ENCODE data around the gene MCIDAS.

The MCIDAS gene

DNA sequence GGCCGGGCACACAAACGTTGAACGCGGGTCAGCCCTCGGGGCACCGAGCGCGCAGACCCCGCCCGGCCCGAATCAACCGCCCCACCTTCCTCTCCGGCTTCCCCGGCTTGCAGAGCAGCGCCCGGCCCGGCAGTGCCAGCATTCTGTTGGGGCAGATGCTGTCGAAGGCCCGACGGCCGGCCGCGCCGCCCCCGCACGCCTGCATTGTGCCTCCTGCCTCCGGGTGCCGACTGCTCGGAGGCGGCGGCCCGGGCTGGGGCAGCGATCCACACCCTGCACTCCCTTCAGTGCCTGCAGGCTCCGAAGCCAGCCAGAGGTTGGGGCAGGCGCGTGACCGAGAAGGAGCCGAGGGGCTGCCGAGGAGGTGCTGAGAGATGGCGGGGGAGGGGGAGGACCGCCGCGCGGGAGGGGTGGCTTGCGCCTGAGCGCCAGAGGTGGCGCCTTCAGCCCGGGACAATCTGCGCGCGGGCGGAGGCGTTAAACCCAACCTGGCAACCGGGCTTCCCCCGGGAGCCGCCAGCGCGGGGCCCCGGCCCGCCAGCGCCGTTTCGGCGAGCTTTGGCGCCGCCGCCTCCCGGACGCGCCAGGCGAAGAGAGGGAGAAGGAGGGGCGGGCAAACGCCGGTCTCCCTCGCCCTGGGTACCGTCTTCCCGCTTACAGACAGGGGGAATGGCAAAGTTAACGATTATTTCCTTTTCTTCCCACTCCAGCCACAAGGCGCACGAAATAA lies at the start of gene MCIDAS:
MCIDAS (minus strand) TSS at position 382 of the 730 bp plus-strand sequence; CDS start at position 205, 177 bp downstream.
- peak; percentile 65 for DNase-seq

DNA sequence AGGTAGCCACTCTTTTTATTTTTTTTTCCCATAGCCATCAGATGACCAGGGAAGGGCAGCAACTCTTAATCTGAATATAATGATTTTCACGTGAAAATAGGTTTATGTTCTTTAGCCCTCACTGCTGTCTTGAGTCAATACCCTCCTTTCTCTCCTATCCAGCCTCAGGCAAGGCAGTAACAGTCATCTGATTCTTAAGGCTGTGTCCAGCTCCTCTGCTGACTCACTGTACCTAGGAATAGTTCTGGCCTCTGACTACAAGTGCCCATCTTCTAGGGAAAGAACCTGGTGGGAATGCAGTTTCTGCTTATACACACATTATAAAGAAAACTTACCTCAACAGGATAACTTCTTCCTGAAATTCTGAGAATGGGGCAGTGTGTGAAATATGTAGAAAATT lies 49.7 kb upstream of the MCIDAS start:
- no peak for DNase-seq

DNA sequence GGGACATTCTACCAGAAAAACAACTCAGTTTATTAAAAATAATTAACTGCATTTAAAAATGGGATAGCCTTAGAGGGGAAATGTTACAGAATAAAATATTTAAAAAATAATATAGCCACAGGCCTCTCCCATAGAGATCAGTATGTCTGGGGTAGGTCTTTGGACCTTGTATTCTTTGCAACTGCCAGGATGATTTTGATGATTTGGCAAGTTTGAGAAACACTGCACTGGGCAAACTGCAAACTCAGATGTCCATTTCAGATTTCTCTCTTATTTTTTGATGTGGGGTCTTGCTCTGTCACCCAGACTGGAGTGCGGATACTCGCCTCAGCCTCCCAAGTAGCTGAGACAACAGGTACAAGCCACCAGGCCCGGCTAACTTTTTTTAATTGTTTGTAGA lies 31.2 kb upstream of the MCIDAS start:
- no peak for DNase-seq

DNA sequence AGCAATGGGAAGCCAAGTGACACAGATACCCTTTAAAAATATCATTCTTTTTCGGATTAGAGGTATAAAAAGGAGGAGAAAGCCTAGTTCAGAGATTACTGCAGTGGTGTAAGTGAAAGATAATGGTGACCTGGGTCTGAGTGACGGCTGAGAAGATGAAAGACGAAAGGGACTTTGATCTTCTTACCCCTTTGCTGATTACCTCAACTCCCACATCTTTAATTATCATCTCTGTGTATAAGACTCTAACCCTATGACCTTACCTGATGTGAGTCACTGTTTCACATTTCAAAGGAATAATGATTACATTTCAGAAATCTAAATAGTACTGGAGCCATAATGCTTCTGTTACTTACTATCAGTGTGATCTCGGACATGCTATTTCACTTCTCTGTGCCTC lies 27.7 kb upstream of the MCIDAS start:
- DNase-seq: no peak

DNA sequence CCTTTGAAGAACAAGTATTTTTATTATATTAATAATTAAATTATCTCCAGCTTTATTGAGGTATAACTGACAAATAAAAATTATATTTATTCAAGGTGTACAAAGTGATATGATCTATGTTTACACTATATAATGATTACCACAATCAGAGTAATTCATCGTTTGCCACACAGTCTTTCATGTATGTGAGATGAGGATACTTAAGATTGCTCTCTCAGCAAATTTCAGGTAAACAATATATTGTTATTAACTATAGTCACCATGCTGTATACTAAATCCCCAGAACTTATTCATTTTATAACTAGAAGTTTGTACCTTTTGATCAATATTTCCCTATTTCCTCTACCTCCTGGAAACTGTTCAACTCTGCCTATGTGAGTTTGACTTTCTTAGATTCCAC lies 22.9 kb upstream of the MCIDAS start:
- no peak for DNase-seq

DNA sequence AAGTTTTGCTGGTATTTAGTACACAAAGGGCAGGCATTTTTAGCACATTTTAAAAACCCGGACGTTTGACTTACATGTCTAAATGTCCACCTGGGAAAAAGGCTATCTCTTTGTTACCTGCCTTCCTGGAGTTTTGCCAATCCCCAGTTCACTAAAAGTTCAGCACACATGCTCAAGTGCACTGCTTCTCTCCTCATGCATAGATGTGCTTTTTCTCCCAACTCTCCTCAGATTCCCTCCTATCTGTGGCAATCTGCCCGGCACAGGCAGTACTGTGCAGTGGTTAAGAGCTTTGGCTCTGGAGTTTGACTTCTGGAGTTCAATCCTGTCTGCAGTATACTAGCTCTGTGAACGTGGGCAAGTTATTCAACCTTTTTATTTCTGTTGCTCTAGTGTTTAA lies 14.6 kb upstream of the MCIDAS start:
- DNase-seq: no peak

DNA sequence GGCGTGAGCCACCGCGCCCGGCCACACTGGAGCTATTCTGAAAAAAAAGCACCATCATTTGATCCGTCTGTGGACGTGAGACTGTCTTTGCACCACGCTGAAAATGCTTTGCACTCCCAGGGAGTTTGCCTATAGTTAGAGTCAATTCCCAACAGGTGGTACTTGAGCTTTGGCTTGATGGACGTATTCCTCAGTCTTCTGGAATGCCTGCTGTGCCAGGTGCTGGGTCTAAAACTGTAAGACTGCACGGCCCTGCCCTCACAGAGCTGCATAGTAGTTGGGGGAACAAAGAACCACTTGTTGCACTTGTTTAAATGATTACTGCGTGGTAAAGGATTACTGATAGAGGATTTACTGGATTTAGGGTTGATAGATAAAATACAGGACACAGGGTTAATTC lies 9.7 kb upstream of the MCIDAS start:
- no peak for DNase-seq

DNA sequence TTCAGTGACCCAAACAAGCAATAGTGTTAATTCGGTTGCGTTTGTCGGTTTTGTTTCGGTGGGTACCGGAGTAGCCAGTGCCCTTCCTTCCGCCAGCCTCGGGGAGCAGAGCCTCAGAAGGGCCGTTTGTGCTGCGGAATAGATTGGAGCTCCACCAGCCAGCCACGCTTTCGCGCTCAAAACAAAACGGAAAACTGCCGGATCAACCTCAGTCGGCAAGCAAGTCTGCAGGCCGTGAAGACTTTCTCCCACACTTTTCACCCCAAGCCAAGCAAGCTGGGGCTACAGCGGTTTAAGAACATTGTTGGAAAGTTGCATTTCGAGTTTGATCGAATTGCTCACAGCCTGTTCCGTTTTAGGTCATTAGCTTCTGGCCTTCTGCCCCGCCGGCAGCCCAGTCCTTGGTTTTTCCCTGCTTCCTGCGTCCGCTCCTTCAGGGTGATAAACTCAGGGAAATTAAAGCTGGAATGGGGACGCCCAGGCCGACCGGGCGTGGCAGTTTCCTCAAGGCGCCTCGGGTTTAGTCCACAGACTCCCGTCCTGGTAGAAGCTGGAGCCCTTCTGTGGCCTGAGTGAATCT lies 7.1 kb upstream of the MCIDAS start:
- DNase-seq: no peak

DNA sequence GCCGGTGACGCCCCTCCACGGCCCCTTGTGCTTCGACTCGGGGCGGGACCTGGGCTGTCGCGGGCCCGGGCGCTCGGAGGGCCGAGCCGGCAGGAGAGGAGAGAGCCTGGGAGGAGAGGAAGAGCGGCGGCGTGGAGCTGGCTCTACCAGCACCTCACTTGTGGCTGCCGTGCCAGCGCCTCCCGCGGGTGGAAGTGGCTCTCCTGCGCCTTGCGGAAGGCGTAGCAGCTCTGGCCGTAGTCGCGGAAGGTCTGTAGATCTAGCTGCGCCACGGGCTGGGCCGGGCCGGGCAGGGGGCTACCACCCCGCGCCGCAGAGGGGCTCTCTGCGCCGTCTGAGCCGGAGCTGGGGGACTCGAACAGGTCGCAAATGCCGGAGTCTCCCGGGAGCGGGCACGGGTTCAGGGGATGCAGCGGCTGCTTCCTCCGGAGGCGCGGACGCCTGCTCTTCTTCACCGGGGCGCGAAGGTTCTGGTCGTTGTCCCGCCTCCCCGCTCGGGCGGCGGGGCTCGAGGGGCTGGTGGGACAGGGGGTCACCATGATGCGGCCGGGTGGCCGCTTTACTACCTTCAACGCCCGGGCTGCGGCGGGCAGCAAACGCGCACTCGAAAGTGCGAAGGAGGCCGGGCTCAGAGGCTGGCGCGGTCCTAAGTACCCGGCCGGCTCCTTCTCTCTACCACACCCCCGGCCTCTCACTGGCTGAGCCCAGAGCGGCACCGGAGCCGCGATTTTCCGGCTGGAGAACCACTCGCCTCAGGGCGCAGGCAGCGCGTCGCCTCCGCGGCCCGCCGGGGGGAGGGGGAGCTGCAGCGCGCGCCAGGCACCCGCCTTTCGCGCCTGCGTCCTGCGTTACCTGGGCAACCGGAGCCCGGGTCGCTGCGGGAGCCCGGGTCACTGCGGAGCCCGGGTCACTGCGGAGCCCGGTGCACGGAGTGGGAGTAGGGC lies 6.1 kb upstream of the MCIDAS start, which contains the start of gene CCNO:
CCNO (minus strand) TSS at position 624 of the 944 bp plus-strand sequence; CDS start at position 539, 85 bp downstream.
- DNase-seq: peak; percentile 64

DNA sequence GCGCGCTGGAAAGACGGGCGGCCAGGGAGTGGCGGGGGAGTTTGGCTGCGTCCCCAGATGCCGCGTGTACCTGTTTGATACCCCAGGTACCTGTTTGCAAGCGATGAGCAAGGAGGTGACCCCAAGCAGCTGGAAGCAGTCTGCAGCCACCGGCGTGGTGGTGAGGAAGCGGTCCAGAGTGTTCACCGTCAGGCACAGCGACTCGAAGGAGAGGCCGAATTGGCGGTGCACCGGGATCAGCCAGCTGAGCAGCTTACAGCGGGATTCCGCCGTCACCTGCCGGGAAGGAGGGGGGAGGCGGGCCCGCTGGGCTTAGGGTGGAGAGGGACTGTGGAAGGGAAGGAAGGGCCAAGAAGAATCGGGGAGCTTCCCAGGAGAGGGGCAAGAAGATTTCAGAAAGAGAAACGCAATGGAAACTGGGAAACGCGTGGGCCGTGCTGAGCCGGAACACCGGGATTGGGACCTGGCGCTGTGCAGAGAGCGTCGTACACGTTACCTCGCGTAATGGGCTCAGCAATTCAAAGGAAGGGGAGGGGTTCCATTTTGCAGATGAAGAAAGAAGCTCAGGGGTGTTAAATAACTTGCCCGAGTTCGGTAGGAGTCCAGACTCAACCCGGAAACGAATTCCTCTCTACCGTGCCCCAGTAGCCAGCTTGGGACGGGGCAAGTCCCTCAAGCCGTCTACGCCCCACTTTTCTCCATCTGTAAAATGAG lies 5.3 kb upstream of the MCIDAS start:
- DNase-seq: peak; percentile 36

DNA sequence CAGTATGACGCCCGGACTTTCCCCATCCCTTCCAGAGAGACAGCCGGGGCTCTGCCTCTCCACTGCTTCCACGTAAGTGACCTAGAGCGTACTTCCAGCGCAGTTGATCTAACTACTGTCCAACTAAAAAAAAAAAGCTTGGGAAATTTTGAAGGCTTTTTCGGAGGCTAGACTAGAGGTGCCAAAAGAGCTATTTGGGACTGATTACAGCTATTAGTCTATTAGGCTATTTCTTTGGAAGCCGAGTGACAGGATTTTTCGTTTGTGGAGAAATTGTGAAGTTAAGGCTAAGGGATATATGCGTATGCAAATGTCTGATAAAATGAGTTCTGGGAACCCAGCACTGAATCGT lies 4.8 kb upstream of the MCIDAS start:
- DNase-seq: no peak

DNA sequence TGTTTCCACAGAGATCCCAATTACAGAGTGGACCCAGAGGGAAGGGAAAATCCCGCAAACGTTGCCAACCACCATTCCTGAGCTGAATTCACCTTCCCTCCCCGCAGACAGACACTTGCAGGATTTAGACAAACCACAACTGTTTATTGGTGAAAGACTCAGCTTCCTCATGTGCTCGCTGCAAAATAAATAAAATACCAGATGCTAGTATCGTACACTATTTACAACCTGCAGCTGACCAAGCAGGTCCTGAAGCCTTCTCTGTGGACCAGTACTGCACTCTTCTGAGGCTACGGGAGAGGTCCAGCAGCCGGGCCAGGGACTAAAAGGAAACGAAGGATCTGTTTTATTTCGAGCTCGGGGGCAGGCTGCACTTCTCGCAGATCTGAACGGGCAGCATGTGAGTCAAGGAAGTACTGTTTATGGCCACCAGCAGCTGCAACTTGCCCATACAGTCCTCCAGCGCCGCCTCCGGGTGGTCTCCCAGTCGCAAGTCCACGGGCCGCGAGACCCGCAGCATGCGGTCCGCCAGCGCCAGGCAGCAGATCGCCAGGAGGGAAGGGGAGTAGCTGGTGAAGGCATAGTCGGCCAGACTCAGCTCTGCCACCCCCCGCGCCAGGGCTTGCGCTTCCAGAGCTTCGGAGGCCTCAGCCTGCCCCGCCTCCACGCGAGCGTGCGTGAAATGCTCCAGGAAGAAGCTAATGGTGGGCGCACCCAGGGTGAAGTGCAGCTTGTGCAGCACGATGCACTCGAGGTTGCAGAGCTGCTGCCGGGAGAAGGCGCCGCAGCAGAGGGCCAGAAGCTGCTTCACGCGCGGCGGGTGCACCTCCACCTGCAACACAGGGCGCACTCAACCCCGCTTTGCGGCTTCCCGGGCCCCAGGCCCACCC lies 4.2 kb upstream of the MCIDAS start:
- peak; percentile 45 for DNase-seq

DNA sequence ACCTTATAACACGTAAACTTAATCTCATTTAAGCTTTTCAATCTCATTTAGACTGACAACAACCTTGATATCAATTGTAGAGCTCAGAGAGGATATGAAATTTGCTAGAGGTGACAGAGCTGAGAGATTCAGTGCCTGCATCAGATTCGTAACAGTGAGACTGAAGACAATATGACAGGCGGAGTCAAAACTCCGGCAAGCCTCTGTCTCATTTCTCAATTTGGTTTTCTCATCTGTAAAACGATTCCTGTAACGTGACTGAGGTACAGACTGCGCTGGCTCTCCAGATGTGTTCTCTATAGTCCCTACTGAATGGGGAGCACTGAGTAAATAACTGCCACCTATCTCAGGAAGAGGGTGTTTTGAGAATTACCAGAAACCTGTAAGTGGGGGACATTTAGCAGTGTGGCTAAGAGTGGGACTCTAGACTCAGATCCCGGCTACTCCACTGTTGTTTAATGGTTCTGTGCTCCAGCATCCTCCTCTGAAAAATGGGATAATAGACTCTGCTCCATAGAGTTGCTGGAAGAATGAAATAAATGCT lies 3.0 kb upstream of the MCIDAS start:
- DNase-seq: no peak

DNA sequence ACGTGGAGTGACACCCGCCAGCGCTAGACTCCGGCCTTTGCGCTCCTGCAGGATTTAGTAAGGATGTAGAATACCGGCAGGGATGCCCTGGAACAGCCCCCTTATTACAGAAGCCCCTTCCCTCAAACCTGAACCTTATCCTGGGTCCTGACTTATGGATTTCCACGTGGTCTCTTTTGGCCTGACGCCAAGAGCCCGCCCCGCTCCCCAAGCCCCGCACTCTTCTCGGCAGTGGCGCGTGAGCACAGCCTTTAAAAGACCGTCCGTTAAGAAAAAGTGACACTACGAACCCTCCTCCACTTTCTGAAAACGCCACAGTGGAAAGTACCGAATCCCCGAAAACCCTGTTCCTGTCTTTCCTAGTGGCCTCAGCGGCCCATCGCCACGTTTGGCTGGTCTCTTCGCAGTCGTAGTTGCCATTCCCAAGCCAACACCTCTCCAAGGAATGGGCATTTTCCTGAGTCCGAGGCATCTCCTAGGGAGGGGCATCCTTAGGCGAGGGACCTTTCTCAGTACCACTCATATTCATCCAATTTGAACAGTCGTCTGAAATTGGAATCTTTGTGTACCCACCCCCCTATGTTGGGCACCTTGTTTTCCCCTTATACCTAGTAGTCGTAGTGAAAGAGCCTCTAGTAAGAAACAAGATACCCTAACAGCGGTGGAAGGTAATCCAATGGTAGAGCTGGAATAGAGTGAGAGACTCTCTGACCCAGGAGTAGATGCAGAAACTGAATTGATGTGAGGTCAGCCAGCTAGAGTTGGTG lies 732 bp upstream of the MCIDAS start:
- no peak for DNase-seq

DNA sequence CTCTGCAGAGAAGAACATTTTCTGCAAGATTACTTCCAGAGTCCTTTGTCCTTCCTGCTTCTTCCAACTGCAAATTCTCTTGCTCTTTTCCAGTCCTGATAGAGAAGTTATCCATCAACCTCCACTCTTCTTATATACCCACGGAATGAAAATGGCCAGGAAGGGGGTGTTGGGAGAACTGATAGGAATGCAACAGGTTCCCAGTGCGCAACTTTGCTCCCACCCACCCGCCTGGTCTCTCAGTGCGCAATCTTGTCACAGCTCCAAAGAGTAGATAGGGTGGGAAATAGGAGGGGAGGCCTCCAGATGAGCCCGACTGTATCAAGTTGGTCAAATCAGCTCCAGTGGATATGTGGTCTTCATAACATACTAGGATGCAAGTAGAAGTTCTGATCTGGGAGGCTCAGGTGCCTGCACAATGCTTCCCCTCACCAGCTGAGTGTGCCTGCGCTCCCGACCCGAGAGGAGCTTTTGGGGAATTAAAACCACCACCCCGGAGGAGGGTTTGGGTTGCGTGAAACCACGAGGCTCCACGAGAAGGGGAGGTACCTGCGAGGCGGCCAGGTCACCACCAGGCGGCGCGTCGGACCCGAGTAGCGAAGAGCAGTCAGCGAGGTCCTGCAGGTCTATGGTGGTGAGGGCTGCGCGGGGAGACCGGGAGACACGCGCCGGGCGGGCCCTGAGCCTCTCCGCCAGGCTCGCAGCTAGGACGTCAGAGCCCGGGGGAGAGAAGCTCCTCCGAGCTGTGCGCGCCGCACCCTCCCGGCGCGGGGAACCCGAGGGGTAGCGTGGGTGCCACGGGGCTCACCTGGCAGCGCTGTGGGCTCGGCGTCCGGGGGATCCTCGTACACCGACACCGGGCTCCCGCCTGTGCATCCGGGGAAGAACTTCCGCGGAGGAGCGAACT lies 835 bp downstream of the MCIDAS start:
- peak; percentile 52 for DNase-seq

DNA sequence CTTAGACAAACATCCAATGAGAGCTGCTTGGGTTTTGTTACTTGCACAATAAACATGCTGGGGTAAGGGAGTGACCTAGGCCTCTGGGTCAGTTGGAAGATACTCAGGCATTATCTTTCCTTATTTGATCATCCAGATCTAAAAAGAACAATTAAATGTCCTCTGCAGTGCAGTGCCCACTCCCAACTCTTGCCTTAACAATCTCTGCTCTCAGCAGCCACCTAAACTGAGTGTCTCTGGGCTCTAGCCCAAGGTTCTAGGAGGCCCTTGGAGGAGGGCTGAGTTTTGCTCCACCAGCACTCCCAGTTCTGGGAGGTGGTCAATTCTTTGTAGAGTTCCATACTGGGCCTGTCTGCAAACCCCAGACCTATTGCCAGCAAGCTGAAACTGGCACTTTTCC lies 1.8 kb downstream of the MCIDAS start:
- DNase-seq: no peak

DNA sequence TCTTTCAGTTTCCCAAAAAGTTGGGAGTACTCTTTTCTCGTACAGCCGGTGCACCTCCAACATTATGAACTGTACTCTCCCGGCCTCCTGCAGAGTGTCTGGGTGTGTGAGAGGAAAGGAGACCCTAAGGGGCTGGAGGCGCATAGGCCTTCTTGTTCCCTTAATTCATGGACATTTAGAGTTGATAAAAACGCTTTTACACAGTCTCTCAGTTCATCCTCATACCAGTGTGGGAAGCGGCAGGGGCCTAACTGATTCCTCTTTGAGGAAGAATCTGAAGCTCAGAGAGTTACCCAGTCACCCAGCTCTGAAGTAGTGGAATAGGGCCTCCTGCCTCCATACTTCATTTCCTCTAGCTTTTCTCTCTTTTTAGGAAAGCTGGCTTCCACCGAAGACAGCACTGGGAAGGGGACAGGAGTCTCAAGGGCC lies 3.3 kb downstream of the MCIDAS start:
- no peak for DNase-seq

DNA sequence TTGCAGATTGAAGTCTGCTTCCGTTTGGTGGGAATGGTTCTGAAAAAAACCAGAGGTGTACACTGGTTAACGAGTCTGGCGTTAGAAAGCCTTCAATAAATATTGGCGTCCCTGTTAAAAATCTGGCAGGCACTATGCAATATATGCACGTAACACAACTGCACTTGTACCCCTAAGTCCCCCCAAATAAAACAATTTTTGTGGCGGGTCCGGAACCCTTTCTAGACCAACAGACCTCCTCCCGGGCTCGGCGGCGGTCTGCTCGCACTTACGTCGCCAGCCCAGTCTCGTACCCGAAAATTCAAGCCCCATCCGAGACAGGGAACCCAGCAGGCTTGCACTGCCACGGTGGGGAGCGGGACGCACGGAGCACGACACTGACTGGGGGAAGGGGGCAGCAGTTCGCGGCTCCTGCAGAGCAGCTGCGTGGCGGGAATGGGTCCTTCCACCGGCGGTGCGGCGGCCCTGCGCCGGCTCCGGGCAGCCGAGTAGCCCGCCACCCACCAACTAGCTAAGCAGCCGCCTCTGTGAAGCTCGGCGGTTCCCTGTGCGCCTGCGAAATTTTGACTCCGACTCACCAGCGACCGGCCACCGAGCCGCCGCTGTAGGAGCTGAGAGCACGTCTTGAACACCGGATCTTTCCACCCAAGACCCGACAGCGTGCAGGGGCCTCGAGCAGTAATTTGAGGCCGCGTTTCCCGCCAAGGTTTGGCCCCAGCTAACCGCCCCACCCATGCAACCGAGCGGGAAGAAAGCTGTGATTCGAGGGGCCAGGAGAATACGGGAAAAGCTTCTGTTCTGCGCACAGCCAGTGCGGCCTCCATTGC lies 3.9 kb downstream of the MCIDAS start:
- DNase-seq: peak; percentile 30
